Mucosa of rectum (tissue), 2 donors: ENCODE measurements around the gene RHEX.

Experiments used
- H3K27ac ChIP-seq, 2 donors: one replicate each; pipeline ENCODE4 v1.7.0; 2013; ENCODE audit warnings: inconsistent platforms in 2 of 2, low read depth in 2 of 2, low read length in 2 of 2
- H3K27me3 ChIP-seq, 2 donors: one replicate each; pipeline ENCODE4 v1.7.0; 2013; ENCODE audit warnings: low read length in 2 of 2; ENCODE audit not compliant: control insufficient read depth in 2 of 2, insufficient read depth in 2 of 2
- H3K36me3 ChIP-seq, 2 donors: one replicate each; pipeline ENCODE4 v1.7.0; 2013; ENCODE audit warnings: low read length in 2 of 2; ENCODE audit not compliant: control insufficient read depth in 2 of 2, insufficient read depth in 2 of 2
- H3K4me1 ChIP-seq, 2 donors: one replicate each; pipeline ENCODE4 v1.7.0; 2013; ENCODE audit warnings: low read length in 2 of 2, mild to moderate bottlenecking in 1 of 2; ENCODE audit not compliant: control insufficient read depth in 2 of 2, insufficient read depth in 2 of 2
- H3K4me3 ChIP-seq, 2 donors: one replicate each; pipeline ENCODE4 v1.7.0; 2013; ENCODE audit warnings: low read length in 2 of 2
- H3K9ac ChIP-seq, 2 donors: one replicate each; pipeline ENCODE4 v1.7.0; 2013; ENCODE audit warnings: low read length in 2 of 2, low read depth in 1 of 2, mild to moderate bottlenecking in 1 of 2
- H3K9me3 ChIP-seq, 2 donors: one replicate each; pipeline ENCODE4 v1.7.0; 2013; ENCODE audit warnings: low read length in 2 of 2; ENCODE audit not compliant: control insufficient read depth in 2 of 2
- donor health status: healthy.
- donor health status: Normal muscosa, but diverticular disease.

RHEX gene

GRCh38 chr1:206087091-206087490 is 34.1 kb downstream of the RHEX start:
- H3K9ac ChIP-seq: no peak overlapping the region
- H3K27me3 ChIP-seq: no peaks in the 10 kb centered on the region
- H3K9me3 ChIP-seq: no peaks in the 10 kb centered on the region
- no peaks in the 10 kb centered on the region for H3K36me3 ChIP-seq
- H3K4me3 ChIP-seq: no peak overlapping the region
- no peaks in the 10 kb centered on the region for H3K4me1 ChIP-seq
- no peak overlapping the region for H3K27ac ChIP-seq

DNA sequence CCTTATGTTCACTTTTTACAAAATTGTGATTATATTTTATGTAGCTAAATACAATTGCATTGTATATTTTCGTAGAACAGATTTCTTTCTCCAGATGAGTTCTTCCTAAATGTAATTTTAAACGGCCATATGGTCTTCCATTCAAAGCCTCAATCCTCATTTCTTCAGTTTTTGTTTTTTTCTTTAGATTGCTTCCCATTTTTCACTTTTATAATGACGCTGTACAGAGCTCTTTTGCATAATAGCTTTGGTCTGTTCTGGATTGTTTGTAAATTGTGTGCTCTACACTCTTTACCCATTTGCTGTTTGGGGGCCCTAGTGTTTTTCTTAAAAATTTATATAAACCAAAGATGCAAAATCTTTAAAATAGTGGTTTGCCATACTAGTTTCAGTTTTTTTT is 36.4 kb downstream of the RHEX start:
- H3K9ac ChIP-seq: no peak overlapping the region
- H3K36me3 ChIP-seq: no peaks in the 10 kb centered on the region
- H3K4me3 ChIP-seq: no peak overlapping the region
- no peak overlapping the region for H3K27ac ChIP-seq
- no peaks in the 10 kb centered on the region for H3K27me3 ChIP-seq
- no peaks in the 10 kb centered on the region for H3K4me1 ChIP-seq
- no peaks in the 10 kb centered on the region for H3K9me3 ChIP-seq

DNA sequence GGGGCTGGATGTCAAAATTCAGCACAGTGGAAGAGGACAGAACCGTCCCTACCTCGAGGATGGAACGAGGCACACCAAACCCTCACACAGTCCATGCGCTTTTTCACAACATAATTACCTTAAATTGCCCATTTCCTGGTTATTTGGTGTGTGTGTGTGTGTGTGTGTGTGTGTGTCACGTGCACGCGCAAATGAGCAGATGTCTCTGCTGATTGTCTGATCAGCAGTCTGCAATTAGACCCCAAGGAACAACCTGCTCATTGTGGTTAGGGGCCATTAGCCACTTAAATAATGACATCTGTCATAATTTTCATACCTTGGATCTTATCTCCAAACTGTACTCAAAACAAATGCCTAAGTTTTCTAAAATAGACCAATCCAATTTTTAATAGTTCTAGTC is 41.1 kb downstream of the RHEX start:
- no peaks in the 10 kb centered on the region for H3K4me1 ChIP-seq
- H3K9ac ChIP-seq: no peak overlapping the region
- no peaks in the 10 kb centered on the region for H3K36me3 ChIP-seq
- H3K27ac ChIP-seq: no peak overlapping the region
- no peaks in the 10 kb centered on the region for H3K27me3 ChIP-seq
- H3K9me3 ChIP-seq: no peaks in the 10 kb centered on the region
- H3K4me3 ChIP-seq: no peak overlapping the region

DNA sequence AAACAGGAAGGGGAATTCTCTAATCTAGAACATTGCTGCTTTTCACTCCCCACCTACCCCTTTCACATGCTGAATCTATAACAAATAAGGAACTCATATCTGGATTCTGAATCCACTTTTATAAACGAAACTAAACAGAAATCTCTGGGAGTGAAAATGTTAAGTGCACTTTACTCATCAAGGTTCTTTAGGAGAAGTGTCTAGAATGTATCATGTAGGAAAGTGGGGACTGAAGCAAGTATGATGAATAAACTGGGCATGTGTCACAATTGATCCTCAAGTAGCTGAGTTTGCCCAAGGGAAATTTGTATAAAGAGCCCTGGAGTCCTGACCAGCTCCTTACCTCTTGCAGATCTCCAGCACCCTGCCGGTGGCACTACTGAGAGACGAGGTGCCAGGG is 44.4 kb downstream of the RHEX start:
- H3K27me3 ChIP-seq: no peaks in the 10 kb centered on the region
- H3K4me3 ChIP-seq: no peak overlapping the region
- no peak overlapping the region for H3K9ac ChIP-seq
- H3K27ac ChIP-seq: no peak overlapping the region
- H3K36me3 ChIP-seq: no peaks in the 10 kb centered on the region
- no peaks in the 10 kb centered on the region for H3K4me1 ChIP-seq
- H3K9me3 ChIP-seq: no peaks in the 10 kb centered on the region

GRCh38 chr1:206098242-206098919 is 45.4 kb downstream of the RHEX start:
- Histone ChIP-seq H3K36me3 (no peaks in the 10 kb centered on the region), H3K27me3 (no peaks in the 10 kb centered on the region), H3K9ac (no peak overlapping the region), H3K4me1 (no peaks in the 10 kb centered on the region), H3K27ac (no peak overlapping the region), H3K4me3 (no peak overlapping the region), H3K9me3 (no peaks in the 10 kb centered on the region)

DNA sequence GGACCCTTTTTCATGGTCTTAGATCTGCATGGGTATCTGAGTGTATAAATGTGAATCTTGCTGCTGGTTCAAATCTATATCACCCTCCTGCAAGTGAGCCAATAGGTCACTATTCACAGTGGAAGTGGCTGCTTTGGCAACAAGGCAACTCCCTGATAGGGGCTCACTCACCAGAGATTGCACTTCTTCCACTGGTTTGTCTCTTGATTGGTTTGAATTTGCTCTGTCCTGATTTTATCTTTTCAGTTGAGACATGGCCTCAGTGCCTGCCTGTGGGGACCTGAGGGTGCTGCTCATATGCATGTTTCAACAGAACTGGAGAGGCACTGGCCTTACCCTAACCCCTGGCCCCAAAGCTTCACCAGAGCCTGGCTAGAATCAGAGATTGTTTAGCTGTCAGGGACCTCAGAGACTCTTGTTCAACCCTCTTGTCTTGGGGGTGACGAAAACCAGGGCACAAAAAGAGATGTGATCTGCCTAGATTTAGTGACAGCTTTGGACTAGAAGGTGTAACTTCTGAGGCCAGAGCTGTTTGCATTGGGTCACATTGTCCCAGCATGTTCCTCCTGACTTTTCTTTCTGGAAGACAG is 47.3 kb downstream of the RHEX start:
- Histone ChIP-seq H3K27me3 (no peaks in the 10 kb centered on the region), H3K4me1 (no peaks in the 10 kb centered on the region), H3K9me3 (no peaks in the 10 kb centered on the region), H3K36me3 (no peaks in the 10 kb centered on the region), H3K9ac (no peak overlapping the region), H3K4me3 (no peak overlapping the region), H3K27ac (no peak overlapping the region)

DNA sequence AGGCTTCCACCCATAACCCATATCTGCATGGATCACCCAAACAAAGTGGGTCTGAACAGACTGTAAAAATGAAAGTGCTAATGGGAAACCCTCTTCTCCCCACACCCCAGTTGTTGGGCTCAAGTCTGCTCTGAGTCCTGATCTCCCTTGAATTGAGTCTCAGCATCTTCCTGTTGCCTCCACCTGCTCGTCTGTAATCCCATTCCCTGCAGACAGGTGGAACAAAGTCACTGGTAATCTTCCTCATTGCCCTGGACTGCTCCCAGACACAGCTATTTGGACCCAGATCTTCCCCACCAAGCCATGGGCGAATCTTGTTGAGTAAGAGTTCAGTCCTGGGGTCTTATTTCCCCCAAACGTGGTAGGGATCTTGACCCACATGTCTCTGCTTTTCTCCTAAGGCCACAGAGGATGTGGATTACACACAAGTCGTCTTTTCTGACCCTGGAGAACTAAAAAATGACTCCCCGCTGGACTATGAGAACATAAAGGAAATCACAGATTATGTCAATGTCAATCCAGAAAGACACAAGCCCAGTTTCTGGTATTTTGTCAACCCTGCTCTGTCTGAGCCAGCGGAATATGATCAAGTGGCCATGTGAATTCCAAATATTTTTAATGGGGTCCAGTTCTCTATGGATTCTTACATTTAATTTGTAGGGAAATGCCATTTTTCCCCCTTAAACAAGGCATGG is 48.5 kb downstream of the RHEX start:
- H3K36me3 ChIP-seq: no peaks in the 10 kb centered on the region
- no peak overlapping the region for H3K27ac ChIP-seq
- H3K9me3 ChIP-seq: no peaks in the 10 kb centered on the region
- no peak overlapping the region for H3K9ac ChIP-seq
- H3K4me1 ChIP-seq: no peaks in the 10 kb centered on the region
- no peak overlapping the region for H3K4me3 ChIP-seq
- H3K27me3 ChIP-seq: no peaks in the 10 kb centered on the region

- H3K9ac ChIP-seq: no peak overlapping the region
- H3K4me3 ChIP-seq: no peak overlapping the region
- no peaks in the 10 kb centered on the region for H3K9me3 ChIP-seq
- H3K4me1 ChIP-seq: no peaks in the 10 kb centered on the region
- no peaks in the 10 kb centered on the region for H3K27me3 ChIP-seq
- H3K27ac ChIP-seq: no peak overlapping the region
- no peaks in the 10 kb centered on the region for H3K36me3 ChIP-seq
Observed at GRCh38 chr1:206102292-206102936, 49.4 kb downstream of the RHEX start.

DNA sequence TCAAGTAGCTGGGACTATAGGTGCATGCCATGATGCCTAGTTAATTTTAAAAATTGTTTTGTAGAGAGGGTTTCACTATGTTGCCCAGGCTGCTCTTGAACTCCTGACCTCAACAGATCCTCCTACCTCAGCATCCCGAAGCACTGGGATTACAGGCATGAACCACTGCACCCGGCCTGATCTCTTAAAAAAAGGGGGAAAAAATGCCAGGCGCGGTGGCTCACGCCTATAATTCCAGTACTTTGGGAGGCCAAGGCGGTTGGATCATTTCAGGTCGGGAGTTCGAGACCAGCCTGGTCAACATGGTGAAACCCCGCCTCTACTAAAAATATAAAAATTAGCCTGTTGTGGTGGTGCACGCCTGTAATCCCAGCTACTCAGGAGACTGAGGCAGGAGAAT is 51.0 kb downstream of the RHEX start:
- Histone ChIP-seq H3K4me1 (no peaks in the 10 kb centered on the region), H3K9ac (no peak overlapping the region), H3K36me3 (no peaks in the 10 kb centered on the region), H3K4me3 (no peak overlapping the region), H3K27me3 (no peaks in the 10 kb centered on the region), H3K9me3 (no peaks in the 10 kb centered on the region), H3K27ac (no peak overlapping the region)

GRCh38 chr1:206105464-206105995 is 52.6 kb downstream of the RHEX start:
- Histone ChIP-seq H3K9me3 (no peaks in the 10 kb centered on the region), H3K4me3 (no peak overlapping the region), H3K27me3 (no peaks in the 10 kb centered on the region), H3K27ac (no peak overlapping the region), H3K36me3 (no peaks in the 10 kb centered on the region), H3K4me1 (no peaks in the 10 kb centered on the region), H3K9ac (no peak overlapping the region)
